Activated CD4-positive, alpha-beta T cell treated with anti-CD3 and anti-CD28 coated beads, Interleukin-2, amount 10 ng/mL, durations not matched to agents 24 days and 14 days (primary cell): Measurements from ENCODE around the gene NUTM2A. TPM values are rescaled to one million over a fixed set of nuclear protein-coding genes. Genes with fewer than 3 reads are reported as not detected.
A peak's percentile ranks its signal among the peaks of the same experiment; 100 is the strongest.
"Not testable (repeated sequence)": the region's sequence is repeated elsewhere in the genome, so short reads cannot be mapped to it uniquely, and the experiment has no call there.

Experiments
- DNase-seq: peaks from one replicate; pipeline ENCODE4 v3.0.0; 2022
- H3K27ac Mint-ChIP-seq: one replicate; pipeline ENCODE4 v1.8.0; 2022; ENCODE audit warnings: mild to moderate bottlenecking, mixed read lengths
- H3K27me3 Mint-ChIP-seq: one replicate; pipeline ENCODE4 v1.8.0; 2022; ENCODE audit warnings: mixed read lengths
- H3K36me3 Mint-ChIP-seq: one replicate; pipeline ENCODE4 v1.8.0; 2022; ENCODE audit warnings: low read depth, mild to moderate bottlenecking, mixed read lengths
- H3K4me1 Mint-ChIP-seq: one replicate; pipeline ENCODE4 v1.8.0; 2021; ENCODE audit warnings: mixed read lengths
- H3K4me3 Mint-ChIP-seq: one replicate; pipeline ENCODE4 v1.8.0; 2022; ENCODE audit warnings: mild to moderate bottlenecking, moderate library complexity, mixed read lengths
- H3K9me3 Mint-ChIP-seq: one replicate; pipeline ENCODE4 v1.8.0; 2021; ENCODE audit warnings: mixed read lengths
- intact Hi-C: fragments of 100-400 bp; cut with micrococcal nuclease; formaldehyde crosslinking; loops from one replicate; pipeline ENCODE4 v1.15.1; 2023
- total RNA-seq: library from RNA; stranded (reverse); gene quantifications from 2 replicates; pipeline ENCODE4 v1.2.3, GENCODE V29; 2022

Gene NUTM2A
- total RNA-seq, 1 donor from 2014 or later, result not detected

DNA sequence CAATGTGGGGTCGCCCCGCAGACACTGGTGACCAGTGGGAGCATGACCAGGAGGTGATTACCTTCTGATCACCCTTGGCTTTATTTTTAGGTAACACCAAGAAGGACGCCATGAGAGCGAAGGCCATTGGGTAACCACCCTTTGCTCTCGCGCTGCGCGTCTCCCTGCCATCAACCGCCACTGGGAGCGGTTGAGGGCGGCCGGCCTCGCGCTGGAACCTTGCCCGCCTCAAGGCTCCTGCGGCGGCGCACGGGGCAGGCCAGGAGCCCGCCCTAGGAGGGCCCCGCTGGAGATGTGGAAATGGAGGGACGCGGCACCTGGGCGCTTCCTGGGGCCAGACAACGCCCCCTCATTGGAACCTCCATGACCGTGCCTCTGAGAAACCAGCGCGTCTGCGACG lies 2.5 kb upstream of the NUTM2A start:
- intact Hi-C loops, H3K4me1 Mint-ChIP-seq: not testable (repeated sequence)

DNA sequence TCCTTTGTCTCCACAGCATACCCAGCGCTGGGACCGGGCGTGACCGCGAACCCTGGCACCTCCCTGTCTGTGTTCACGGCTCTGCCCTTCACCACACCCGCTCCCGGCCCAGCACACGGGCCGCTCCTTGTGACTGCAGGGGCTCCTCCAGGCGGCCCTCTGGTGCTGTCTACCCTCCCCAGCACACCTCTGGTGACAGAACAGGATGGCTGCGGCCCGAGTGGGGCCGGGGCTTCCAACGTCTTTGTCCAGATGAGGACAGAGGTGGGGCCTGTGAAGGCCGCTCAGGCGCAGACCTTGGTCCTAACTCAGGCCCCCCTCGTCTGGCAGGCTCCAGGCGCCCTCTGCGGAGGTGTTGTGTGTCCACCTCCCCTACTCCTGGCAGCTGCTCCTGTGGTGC lies 3.0 kb downstream of the NUTM2A start:
- intact Hi-C loops, H3K9me3 Mint-ChIP-seq, H3K27ac Mint-ChIP-seq, H3K36me3 Mint-ChIP-seq, DNase-seq, H3K4me3 Mint-ChIP-seq, H3K27me3 Mint-ChIP-seq, H3K4me1 Mint-ChIP-seq: not testable (repeated sequence)

More for the DNA sequence above, 2.5 kb upstream of the NUTM2A start:
- H3K4me3 Mint-ChIP-seq, H3K27ac Mint-ChIP-seq, H3K36me3 Mint-ChIP-seq, H3K27me3 Mint-ChIP-seq, H3K9me3 Mint-ChIP-seq: not testable (repeated sequence)
- DNase-seq, result peak; percentile 16

DNA sequence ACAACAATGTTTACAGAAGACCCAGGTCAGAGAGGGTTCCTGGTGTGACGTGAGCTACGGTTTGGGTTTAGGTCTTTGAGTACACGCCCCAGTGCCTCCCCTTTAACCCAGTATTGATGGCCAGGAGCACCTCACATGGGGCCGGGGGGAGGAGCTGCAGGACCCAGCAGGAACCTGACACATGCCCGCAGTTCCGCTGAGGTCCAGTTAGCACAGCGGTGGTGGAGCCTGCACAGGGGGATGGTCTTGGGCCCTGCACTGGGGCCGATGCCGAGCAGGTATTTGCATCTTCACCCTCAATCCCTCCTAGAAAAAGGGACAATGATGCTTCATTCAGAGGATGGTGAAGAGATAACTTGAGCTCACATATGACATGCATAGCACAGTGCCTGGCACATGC lies 4.0 kb downstream of the NUTM2A start:
- H3K4me1 Mint-ChIP-seq, H3K9me3 Mint-ChIP-seq, H3K27me3 Mint-ChIP-seq, H3K27ac Mint-ChIP-seq, intact Hi-C loops, H3K4me3 Mint-ChIP-seq, DNase-seq, H3K36me3 Mint-ChIP-seq: not testable (repeated sequence)

DNA sequence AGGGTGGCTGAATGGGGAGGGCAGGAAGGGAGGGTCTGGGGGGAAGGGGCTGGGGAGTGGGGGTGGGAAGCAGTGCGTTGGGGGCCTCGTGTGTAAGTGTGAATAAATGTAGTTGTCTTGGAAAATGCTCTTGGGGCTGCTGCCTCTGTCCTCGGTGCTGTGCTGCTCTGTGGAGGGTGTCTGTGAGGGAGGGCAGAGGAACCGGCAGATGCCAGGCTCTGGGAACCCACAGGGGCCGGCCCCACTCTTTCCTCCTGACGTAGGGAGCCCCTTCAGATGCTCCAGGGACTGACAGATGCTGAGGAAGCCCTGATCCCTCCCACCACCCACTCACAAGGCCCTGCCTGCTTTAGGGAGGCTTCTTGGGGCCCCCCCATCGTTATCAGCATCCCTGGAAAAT lies 9.6 kb downstream of the NUTM2A start:
- H3K27me3 Mint-ChIP-seq, H3K4me3 Mint-ChIP-seq, H3K4me1 Mint-ChIP-seq, H3K9me3 Mint-ChIP-seq, H3K27ac Mint-ChIP-seq, intact Hi-C loops, H3K36me3 Mint-ChIP-seq, DNase-seq: not testable (repeated sequence)

DNA sequence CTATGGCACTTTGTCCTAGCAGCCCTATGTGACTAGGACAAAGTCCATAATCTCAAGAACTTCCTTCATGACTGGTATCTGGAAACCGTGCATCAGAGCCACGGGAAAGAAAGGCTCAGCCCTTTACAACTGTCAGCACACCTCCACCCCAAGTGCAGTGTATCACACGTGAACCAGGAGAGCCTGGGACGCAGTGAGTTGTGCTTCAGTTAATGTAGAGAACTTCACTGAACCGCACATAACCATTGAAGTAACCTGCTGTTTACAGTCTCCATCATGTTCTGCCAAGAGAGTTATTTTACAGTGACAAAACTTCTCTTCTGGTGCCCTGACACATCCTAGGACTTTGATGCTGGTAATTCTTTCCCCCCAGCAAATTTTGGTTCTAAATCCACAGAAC lies 12.0 kb downstream of the NUTM2A start:
- H3K36me3 Mint-ChIP-seq, intact Hi-C loops, H3K27ac Mint-ChIP-seq, H3K4me1 Mint-ChIP-seq, H3K27me3 Mint-ChIP-seq, H3K4me3 Mint-ChIP-seq, DNase-seq, H3K9me3 Mint-ChIP-seq: not testable (repeated sequence)

DNA sequence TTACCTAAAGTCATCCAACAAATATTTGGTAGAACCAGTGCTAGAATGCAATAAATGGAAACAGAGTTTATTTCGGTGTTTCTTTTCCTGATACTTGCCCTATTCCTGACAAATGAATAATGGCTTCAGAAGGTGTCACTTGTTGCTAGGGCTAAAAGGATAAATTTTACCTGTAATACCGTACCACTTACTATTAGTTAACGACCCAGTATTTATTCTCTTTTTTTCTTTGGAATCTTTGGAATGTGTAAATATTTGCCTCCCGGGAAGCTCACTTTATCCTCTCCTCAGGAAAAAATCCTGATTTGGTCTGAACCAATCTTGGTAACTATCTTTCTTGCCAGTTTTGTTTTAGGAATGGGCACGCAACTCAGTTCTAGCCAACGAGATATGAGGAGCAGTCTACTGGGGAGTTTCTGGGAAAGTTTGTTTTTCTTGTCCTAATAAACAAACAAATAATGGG lies 14.1 kb downstream of the NUTM2A start:
- H3K4me3 Mint-ChIP-seq, H3K9me3 Mint-ChIP-seq, DNase-seq, H3K36me3 Mint-ChIP-seq, H3K27ac Mint-ChIP-seq, intact Hi-C loops, H3K4me1 Mint-ChIP-seq, H3K27me3 Mint-ChIP-seq: not testable (repeated sequence)

DNA sequence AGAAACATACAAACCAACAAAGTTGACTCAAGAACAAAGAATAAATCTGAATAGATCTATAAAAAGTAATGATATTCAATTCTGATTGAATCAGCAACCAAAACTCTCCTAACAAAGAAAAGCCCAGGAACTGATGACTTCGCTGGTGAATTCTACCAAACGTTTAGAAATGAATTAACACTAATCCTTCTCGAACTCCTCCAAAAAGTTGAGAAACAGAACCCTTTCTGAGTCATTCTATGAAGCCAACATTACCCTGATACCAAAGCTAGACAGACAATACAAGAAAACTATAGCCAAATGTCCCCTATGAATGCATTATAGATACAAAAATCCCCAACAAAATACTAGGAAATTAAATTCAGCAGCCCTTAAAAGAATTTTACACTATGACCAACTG lies 16.9 kb downstream of the NUTM2A start:
- H3K9me3 Mint-ChIP-seq, H3K27me3 Mint-ChIP-seq, H3K27ac Mint-ChIP-seq, H3K36me3 Mint-ChIP-seq, DNase-seq, H3K4me3 Mint-ChIP-seq, H3K4me1 Mint-ChIP-seq, intact Hi-C loops: not testable (repeated sequence)

DNA sequence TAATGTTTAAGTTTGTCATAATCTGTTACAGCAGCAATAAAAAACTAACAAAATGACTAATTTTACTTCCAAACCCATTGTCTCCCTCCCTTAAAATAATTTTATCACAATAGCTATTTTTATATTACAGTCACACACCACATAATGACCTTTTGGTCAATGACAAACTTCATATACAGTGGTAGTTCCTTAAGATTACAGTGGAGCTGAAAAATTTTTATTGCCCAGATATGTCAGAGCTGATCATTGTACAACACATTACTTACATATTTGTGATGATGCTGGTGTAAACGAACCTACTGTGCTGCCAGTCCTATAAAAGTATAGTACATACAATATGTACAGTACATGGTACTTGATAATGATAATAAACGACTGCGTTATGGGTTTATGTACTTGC lies 22.1 kb downstream of the NUTM2A start:
- H3K4me3 Mint-ChIP-seq, H3K4me1 Mint-ChIP-seq, H3K9me3 Mint-ChIP-seq, intact Hi-C loops, H3K27ac Mint-ChIP-seq, H3K27me3 Mint-ChIP-seq, DNase-seq, H3K36me3 Mint-ChIP-seq: not testable (repeated sequence)

DNA sequence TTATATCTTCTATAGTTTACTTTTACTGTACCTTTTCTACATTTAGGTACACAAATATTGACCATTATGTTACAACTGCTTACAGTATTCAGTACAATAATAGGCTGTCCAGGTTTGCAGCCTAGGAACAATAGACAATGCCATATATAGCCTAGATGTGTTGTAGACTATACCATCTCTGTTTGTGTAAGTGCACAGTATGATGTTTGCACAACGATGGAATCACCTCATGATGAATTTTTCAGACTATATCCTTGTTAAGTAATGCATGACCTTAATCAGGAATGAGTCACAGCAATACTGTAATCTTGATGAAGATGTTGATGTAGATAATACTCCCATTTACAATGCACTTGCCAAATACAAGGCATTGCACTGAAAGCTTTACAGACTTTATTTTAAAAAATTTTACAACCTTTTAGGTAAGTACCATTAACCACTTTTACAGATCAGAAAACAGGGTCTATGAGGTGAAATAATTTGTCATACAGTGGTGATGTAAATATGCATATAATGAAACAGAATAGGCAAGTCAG lies 23.6 kb downstream of the NUTM2A start:
- H3K27me3 Mint-ChIP-seq, H3K36me3 Mint-ChIP-seq, DNase-seq, H3K27ac Mint-ChIP-seq, intact Hi-C loops, H3K4me1 Mint-ChIP-seq, H3K4me3 Mint-ChIP-seq, H3K9me3 Mint-ChIP-seq: not testable (repeated sequence)

DNA sequence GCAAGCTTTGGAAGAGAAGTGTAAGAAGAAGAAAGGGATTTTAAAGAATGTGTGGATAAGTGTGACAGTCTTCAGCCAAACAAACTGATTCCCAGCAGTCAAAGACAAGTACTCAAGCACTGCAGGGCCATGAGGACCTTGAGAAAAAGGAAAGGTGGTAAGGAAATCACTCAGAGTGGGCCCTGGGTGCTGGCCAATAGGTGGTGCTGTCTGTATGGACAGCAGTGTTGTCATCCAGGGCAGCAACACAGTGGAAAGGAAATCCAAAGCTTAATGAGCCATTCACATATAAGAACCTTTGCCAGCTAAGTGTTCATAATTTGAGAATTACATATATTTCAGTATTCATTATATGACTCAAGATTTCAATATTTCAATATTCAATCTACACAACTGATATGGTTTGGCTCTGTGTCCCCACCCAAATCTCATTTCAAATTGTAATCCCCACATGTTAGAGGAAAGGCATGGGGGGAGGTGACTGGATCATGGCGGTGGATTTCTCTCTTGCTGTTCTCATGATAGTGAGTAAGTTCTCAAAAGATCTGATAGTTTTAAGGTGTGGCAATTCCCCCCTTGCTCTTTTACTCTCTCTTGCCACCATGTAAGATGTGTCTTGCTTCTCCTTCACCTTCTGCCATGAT lies 55.6 kb downstream of the NUTM2A start:
- H3K4me3 Mint-ChIP-seq, H3K4me1 Mint-ChIP-seq, intact Hi-C loops, H3K36me3 Mint-ChIP-seq, H3K9me3 Mint-ChIP-seq, H3K27me3 Mint-ChIP-seq, H3K27ac Mint-ChIP-seq, DNase-seq: not testable (repeated sequence)

Other genes with a start within 250 kb of the NUTM2A start
- gene FAM25A, start 205.2 kb upstream of the NUTM2A start, total RNA-seq, result not detected in 2 replicates
- 112 and 114 TPM in 2 replicates for gene GLUD1, start 130.6 kb upstream of the NUTM2A start, total RNA-seq
- 38.9 and 42.2 TPM in 2 replicates for gene SHLD2, start 130.2 kb upstream of the NUTM2A start, total RNA-seq
- gene NUTM2D, start 132.3 kb downstream of the NUTM2A start, total RNA-seq, result 1.4 and 2.1 TPM in 2 replicates